ENCODE results near the gene GP1BB. TPM values are rescaled to one million over a fixed set of nuclear protein-coding genes. Genes with fewer than 3 reads are reported as not detected.

Gene GP1BB
- total and polyA plus RNA-seq, 2 of the 4 experiments (the other 2 are of a cell fraction): 0.18 to 1.5 TPM

GRCh38 chr22:19746726-19747125 lies 23.4 kb downstream of the GP1BB start:
- intact Hi-C loops (cut with micrococcal nuclease): no loop called here
- BruUV-seq (replicated peaks): no TSS peak
- TF ChIP-seq ELK1 (IDR thresholded peaks at IDR 0.05; ENCODE audit: borderline replicate concordance, low read depth, low read length): no peak
- TF ChIP-seq RCOR1 (IDR thresholded peaks at IDR 0.05; ENCODE audit: insufficient replicate concordance, low read length): no peak
- TF ChIP-seq MAZ (IDR thresholded peaks at IDR 0.05; ENCODE audit: borderline replicate concordance, low read depth, low read length): no peak
- no peak for TF ChIP-seq CHD1 (IDR thresholded peaks at IDR 0.05; ENCODE audit: low read depth, low read length)
- TF ChIP-seq NFE2L2 (IDR thresholded peaks at IDR 0.05; ENCODE audit: low read depth, low read length): no peak
- no peak for TF ChIP-seq MAFK (IDR thresholded peaks at IDR 0.05; ENCODE audit: low read depth, low read length)
- TF ChIP-seq BHLHE40 (IDR thresholded peaks at IDR 0.05; ENCODE audit: low read depth, low read length): no peak
- TF ChIP-seq MXI1 (IDR thresholded peaks at IDR 0.05; ENCODE audit: borderline replicate concordance, low read depth, low read length): no peak
- TF ChIP-seq CEBPB (IDR thresholded peaks at IDR 0.05; ENCODE audit: low read depth, low read length): no peak
- TF ChIP-seq USF2 (IDR thresholded peaks at IDR 0.05; ENCODE audit: low read depth, low read length): no peak
- no peak for TF ChIP-seq SMC3 (IDR thresholded peaks at IDR 0.05; ENCODE audit: low read depth, low read length)
- TF ChIP-seq FOS (IDR thresholded peaks at IDR 0.05; ENCODE audit: low read depth, low read length): no peak
- no peak for TF ChIP-seq RFX5 (IDR thresholded peaks at IDR 0.05; ENCODE audit: low read depth, low read length)
- no peak for TF ChIP-seq RAD21 (IDR thresholded peaks at IDR 0.05; ENCODE audit: low read length)
- TF ChIP-seq POLR2A (IDR thresholded peaks at IDR 0.05; ENCODE audit: low read depth, low read length): no peak
- TF ChIP-seq, protein P1, sequence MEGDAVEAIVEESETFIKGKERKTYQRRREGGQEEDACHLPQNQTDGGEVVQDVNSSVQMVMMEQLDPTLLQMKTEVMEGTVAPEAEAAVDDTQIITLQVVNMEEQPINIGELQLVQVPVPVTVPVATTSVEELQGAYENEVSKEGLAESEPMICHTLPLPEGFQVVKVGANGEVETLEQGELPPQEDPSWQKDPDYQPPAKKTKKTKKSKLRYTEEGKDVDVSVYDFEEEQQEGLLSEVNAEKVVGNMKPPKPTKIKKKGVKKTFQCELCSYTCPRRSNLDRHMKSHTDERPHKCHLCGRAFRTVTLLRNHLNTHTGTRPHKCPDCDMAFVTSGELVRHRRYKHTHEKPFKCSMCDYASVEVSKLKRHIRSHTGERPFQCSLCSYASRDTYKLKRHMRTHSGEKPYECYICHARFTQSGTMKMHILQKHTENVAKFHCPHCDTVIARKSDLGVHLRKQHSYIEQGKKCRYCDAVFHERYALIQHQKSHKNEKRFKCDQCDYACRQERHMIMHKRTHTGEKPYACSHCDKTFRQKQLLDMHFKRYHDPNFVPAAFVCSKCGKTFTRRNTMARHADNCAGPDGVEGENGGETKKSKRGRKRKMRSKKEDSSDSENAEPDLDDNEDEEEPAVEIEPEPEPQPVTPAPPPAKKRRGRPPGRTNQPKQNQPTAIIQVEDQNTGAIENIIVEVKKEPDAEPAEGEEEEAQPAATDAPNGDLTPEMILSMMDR (conservative IDR thresholded peaks at IDR 0.05; ENCODE audit: low read depth, low read length): no peak
- peaks cover 9% of the 10 kb centered on the region for H3K4me1 ChIP-seq (ENCODE audit: control insufficient read depth, insufficient read depth, low read length)
- no peak overlapping the region for H2AFZ ChIP-seq (replicated peaks; ENCODE audit: low read length, poor library complexity)
- H3K4ac ChIP-seq (ENCODE audit: low read depth, low read length): no peak overlapping the region
- no peaks in the 10 kb centered on the region; the same call in 1 of the 2 replicates for H3K9me1 ChIP-seq (ENCODE audit: insufficient read depth, low read length)
- no peak overlapping the region for H3K9ac ChIP-seq (ENCODE audit: low read depth, low read length)
- CTCF ChIA-PET: no interaction called here
- H4K5ac ChIP-seq (ENCODE audit: low read depth, low read length): no peak overlapping the region
- H2BK5ac ChIP-seq (ENCODE audit: low read depth, low read length, poor library complexity, severe bottlenecking): no peak overlapping the region
- no peak overlapping the region for H2AK9ac ChIP-seq (replicated peaks; ENCODE audit: low read depth, low read length, poor library complexity)
- H4K20me1 ChIP-seq (ENCODE audit: insufficient read depth, low read length): no peaks in the 10 kb centered on the region
- no peak overlapping the region for H3K4me2 ChIP-seq (ENCODE audit: low read depth, low read length)
- no peak overlapping the region for H3K27ac ChIP-seq (ENCODE audit: insufficient read depth, low read length)
- no peak overlapping the region for H3K18ac ChIP-seq (ENCODE audit: low read depth, low read length)
- dilution Hi-C loops (cut with HindIII; ENCODE audit: low sequenced_read_pairs, unreplicated experiment): no loop called here
- peaks cover 10% of the 10 kb centered on the region; the same call in 1 of the 2 replicates for H3K27me3 ChIP-seq (ENCODE audit: control insufficient read depth, insufficient read depth, low read length)
- no peak overlapping the region for H4K91ac ChIP-seq (ENCODE audit: insufficient read depth, low read depth, low read length)
- H2AK5ac ChIP-seq (ENCODE audit: low read depth, low read length): no peak overlapping the region
- H3K23ac ChIP-seq (ENCODE audit: low read depth, low read length): no peak overlapping the region
- H2BK15ac ChIP-seq (ENCODE audit: low read depth, low read length): no peak overlapping the region
- no peak overlapping the region for H2BK20ac ChIP-seq (ENCODE audit: low read depth, low read length)
- no peaks in the 10 kb centered on the region for H3K79me1 ChIP-seq (ENCODE audit: low read depth in 1 of 2, low read length in 2 of 2)
- ATAC-seq (ENCODE audit: low read depth) (no peak), DNase-seq (no peak)
- no peaks in the 10 kb centered on the region for H3K9me3 ChIP-seq (ENCODE audit: control insufficient read depth, insufficient read depth, low read length)
- WGBS, 2 experiments (ENCODE audit: extremely low coverage in 2 of 2, insufficient read length in 1 of 2): 93% methylated on average over 9 of the region's 13 CpGs; no CpG with 5 or more reads in 1 of the 2 experiments
- no peak overlapping the region for H4K8ac ChIP-seq (ENCODE audit: low read depth in 2 of 2, low read length in 2 of 2)
- POLR2A ChIA-PET (ENCODE audit: unreplicated experiment): no interaction called here
- H3K56ac ChIP-seq (ENCODE audit: extremely low read depth, insufficient read depth, low read length): no peak overlapping the region
- H3K4me3 ChIP-seq (ENCODE audit: insufficient read depth, low read depth, low read length): no peak overlapping the region
- H3K14ac ChIP-seq (replicated peaks; ENCODE audit: low read depth, low read length): no peak overlapping the region
- H2BK120ac ChIP-seq (ENCODE audit: low read depth, low read length): no peak overlapping the region
- no peaks in the 10 kb centered on the region for H3K36me3 ChIP-seq (ENCODE audit: control insufficient read depth, insufficient read depth, low read length)
- in situ Hi-C loops (cut with MboI; ENCODE audit: low sequenced_read_pairs): no loop called here

Measured in IMR-90 (cell line).